ENCODE data around the gene SPTBN4.

Gene SPTBN4

DNA sequence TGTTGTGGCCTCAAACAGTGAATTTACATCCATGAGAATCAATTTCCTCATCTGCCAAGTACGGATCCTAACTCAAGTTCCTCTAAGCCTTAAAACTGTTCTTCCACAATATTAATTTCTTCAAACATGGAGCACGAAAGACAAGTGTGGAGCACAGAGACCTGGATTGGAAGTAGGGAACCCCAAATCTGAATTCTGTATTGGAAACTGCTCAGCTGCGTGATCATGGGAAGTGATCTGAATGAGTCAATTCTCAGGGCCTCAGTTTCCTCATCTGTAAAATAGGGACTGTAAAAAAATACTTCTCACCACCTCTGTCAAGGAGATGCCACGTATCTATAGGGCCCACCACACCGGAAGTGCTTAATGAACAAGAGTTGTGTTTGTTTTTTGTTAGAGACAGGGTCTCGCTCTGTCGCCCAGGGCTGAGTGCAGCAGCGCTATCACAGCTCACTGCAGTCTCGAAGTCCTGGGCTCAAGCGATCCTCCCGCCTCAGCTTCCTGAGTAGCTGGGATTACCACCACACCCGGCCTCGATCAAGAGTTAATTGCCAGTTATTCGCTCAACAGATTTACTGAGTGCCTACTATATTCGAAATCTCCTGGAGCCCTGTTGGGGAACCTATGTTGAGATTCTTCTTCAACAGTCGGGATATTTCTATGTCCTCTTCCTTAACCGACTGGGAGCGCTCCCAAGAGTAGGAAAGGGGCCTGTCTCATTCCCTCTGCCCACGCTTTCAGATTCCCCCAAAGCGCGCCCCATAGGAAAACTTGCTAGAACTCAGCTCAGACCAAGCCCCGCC is 24.3 kb upstream of the SPTBN4 start:
- TF ChIP-seq EP300 (IDR thresholded peaks at IDR 0.05; ENCODE audit: borderline replicate concordance) (no peak), EGR1 (IDR thresholded peaks at IDR 0.05) (peak; percentile 65)

GRCh38 chr19:40443131-40443999 is 23.4 kb upstream of the SPTBN4 start:
- peak; percentile 8; the same call in 1 of the 2 replicates for TF ChIP-seq RAD21 (IDR thresholded peaks at IDR 0.05; ENCODE audit: low read depth)
- TF ChIP-seq USF1 (IDR thresholded peaks at IDR 0.05): peak; percentile 33; the same call in 1 of the 2 replicates
- no peak; the same call in 1 of the 2 replicates for TF ChIP-seq NFIC (IDR thresholded peaks at IDR 0.05)
- TF ChIP-seq CREB1 (IDR thresholded peaks at IDR 0.05; ENCODE audit: low read depth): peak; percentile 59
- TF ChIP-seq EGR1 (IDR thresholded peaks at IDR 0.05): no peak
- TF ChIP-seq EP300 (IDR thresholded peaks at IDR 0.05; ENCODE audit: borderline replicate concordance): peak; percentile 53; the same call in 1 of the 2 replicates
- peak; percentile 71; the same call in 1 of the 2 replicates for TF ChIP-seq TAF1 (IDR thresholded peaks at IDR 0.05; ENCODE audit: low read depth)
- peak; percentile 41; the same call in 1 of the 2 replicates for TF ChIP-seq TCF12 (IDR thresholded peaks at IDR 0.05; ENCODE audit: low read depth)
- TF ChIP-seq, protein P1, sequence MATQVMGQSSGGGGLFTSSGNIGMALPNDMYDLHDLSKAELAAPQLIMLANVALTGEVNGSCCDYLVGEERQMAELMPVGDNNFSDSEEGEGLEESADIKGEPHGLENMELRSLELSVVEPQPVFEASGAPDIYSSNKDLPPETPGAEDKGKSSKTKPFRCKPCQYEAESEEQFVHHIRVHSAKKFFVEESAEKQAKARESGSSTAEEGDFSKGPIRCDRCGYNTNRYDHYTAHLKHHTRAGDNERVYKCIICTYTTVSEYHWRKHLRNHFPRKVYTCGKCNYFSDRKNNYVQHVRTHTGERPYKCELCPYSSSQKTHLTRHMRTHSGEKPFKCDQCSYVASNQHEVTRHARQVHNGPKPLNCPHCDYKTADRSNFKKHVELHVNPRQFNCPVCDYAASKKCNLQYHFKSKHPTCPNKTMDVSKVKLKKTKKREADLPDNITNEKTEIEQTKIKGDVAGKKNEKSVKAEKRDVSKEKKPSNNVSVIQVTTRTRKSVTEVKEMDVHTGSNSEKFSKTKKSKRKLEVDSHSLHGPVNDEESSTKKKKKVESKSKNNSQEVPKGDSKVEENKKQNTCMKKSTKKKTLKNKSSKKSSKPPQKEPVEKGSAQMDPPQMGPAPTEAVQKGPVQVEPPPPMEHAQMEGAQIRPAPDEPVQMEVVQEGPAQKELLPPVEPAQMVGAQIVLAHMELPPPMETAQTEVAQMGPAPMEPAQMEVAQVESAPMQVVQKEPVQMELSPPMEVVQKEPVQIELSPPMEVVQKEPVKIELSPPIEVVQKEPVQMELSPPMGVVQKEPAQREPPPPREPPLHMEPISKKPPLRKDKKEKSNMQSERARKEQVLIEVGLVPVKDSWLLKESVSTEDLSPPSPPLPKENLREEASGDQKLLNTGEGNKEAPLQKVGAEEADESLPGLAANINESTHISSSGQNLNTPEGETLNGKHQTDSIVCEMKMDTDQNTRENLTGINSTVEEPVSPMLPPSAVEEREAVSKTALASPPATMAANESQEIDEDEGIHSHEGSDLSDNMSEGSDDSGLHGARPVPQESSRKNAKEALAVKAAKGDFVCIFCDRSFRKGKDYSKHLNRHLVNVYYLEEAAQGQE (IDR thresholded peaks at IDR 0.05; ENCODE audit: low read depth): no peak
- TF ChIP-seq YY1 (IDR thresholded peaks at IDR 0.05; ENCODE audit: low read depth): peak; percentile 52
- peak; percentile 5; the same call in 1 of the 2 replicates for TF ChIP-seq CEBPB (IDR thresholded peaks at IDR 0.05)
- peak; percentile 42 for TF ChIP-seq TEAD4 (IDR thresholded peaks at IDR 0.05)
- TF ChIP-seq ZBTB7A (IDR thresholded peaks at IDR 0.05; ENCODE audit: low read depth): no peak; the same call in 1 of the 2 replicates
- TF ChIP-seq, protein P2, sequence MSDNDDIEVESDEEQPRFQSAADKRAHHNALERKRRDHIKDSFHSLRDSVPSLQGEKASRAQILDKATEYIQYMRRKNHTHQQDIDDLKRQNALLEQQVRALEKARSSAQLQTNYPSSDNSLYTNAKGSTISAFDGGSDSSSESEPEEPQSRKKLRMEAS (IDR thresholded peaks at IDR 0.05): peak; percentile 70
- TF ChIP-seq FOXM1 (IDR thresholded peaks at IDR 0.05; ENCODE audit: borderline replicate concordance, low read depth): 0 out of 2 replicates have a peak, but pooled peaks have one; percentile 36

- TF ChIP-seq TAF1 (IDR thresholded peaks at IDR 0.05; ENCODE audit: low read depth) (peak; percentile 81; the same call in 1 of the 2 replicates), YY1 (IDR thresholded peaks at IDR 0.05; ENCODE audit: low read depth) (no peak), ZBTB7A (IDR thresholded peaks at IDR 0.05; ENCODE audit: low read depth) (peak; percentile 77), NFIC (IDR thresholded peaks at IDR 0.05) (peak; percentile 55; the same call in 1 of the 2 replicates), CREB1 (IDR thresholded peaks at IDR 0.05; ENCODE audit: low read depth) (peak; percentile 79), TCF12 (IDR thresholded peaks at IDR 0.05; ENCODE audit: low read depth) (peak; percentile 43; the same call in 1 of the 2 replicates), TEAD4 (IDR thresholded peaks at IDR 0.05) (peak; percentile 26; the same call in 1 of the 2 replicates)
- TF ChIP-seq, protein P2 (IDR thresholded peaks at IDR 0.05): peak; percentile 10; the same call in 1 of the 2 replicates
- TF ChIP-seq, protein P1 (IDR thresholded peaks at IDR 0.05; ENCODE audit: low read depth): no peak
These were observed 22.6 kb upstream of the SPTBN4 start, which contains the start of gene SERTAD3 for GRCh38 chr19:40444000-40444824. SERTAD3 (minus strand) TSS chr19:40444335; CDS start chr19:40442080, 2,255 bp downstream.

GRCh38 chr19:40444825-40445312 is 21.9 kb upstream of the SPTBN4 start:
- peak; percentile 57; the same call in 1 of the 2 replicates for TF ChIP-seq ZBTB7A (IDR thresholded peaks at IDR 0.05; ENCODE audit: low read depth)
- TF ChIP-seq, protein P1 (IDR thresholded peaks at IDR 0.05; ENCODE audit: low read depth): no peak
- TF ChIP-seq RAD21 (IDR thresholded peaks at IDR 0.05; ENCODE audit: low read depth): 0 out of 2 replicates have a peak, but pooled peaks have one; percentile 23

Data from Ishikawa (cell line).